Measurements from ENCODE around the gene ZNF680.

GRCh38 chr7:64494912-64495461 is 67.9 kb downstream of the ZNF680 start:
- TF ChIP-seq SUZ12 (IDR thresholded peaks at IDR 0.05; ENCODE audit: extremely low read depth, insufficient read depth, insufficient read length) (no peak), YY1 (IDR thresholded peaks at IDR 0.05; ENCODE audit: insufficient read depth, insufficient read length) (no peak), ZNF274 (IDR thresholded peaks at IDR 0.05; ENCODE audit: low read depth, low read length) (no peak)
